Posterior cingulate gyrus (tissue), 11 donors: Measurements from ENCODE around the gene ZNF620.
"Not testable (repeated sequence)": the region's sequence is repeated elsewhere in the genome, so short reads cannot be mapped to it uniquely, and the experiment has no call there.

Source experiments
- DNase-seq, 10 donors: peaks; one replicate each; pipeline versions ENCODE4 v3.0.0 to v3.0.0-alpha.2; 2020 to 2021; ENCODE audit warnings: mixed read lengths in 3 of 10
- intact Hi-C: fragments of 100-400 bp; cut with DNase I; formaldehyde crosslinking; loops from one replicate; pipeline ENCODE4 v1.15.1; 2023

Gene ZNF620

GRCh38 chr3:40497288-40497687 is 8.6 kb upstream of the ZNF620 start:
- no peak for DNase-seq
- intact Hi-C loops, result no loop called here

DNA sequence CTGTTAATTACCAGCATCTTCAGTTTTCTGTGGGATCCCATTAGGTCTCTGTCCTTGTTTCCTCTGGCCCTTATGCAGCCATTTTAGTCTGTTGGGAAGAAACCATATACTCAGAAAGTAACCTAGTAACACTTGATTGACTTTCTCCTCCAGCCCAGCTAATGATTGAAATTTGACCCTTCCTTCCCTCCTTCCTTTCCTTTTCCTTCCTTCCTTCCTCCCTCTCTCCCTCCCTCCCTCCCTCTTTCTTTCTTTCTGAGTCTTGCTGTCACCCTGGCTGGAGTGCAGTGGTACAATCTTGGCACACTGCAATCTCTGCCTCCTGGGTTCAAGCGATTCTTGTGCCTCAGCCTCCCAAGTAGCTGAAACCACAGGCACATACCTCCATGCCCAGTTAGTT is 5.9 kb upstream of the ZNF620 start:
- no peak for DNase-seq
- intact Hi-C loops, result no loop called here

GRCh38 chr3:40502034-40502433 is 3.8 kb upstream of the ZNF620 start:
- intact Hi-C loops, result no loop called here
- DNase-seq, result no peak

DNA sequence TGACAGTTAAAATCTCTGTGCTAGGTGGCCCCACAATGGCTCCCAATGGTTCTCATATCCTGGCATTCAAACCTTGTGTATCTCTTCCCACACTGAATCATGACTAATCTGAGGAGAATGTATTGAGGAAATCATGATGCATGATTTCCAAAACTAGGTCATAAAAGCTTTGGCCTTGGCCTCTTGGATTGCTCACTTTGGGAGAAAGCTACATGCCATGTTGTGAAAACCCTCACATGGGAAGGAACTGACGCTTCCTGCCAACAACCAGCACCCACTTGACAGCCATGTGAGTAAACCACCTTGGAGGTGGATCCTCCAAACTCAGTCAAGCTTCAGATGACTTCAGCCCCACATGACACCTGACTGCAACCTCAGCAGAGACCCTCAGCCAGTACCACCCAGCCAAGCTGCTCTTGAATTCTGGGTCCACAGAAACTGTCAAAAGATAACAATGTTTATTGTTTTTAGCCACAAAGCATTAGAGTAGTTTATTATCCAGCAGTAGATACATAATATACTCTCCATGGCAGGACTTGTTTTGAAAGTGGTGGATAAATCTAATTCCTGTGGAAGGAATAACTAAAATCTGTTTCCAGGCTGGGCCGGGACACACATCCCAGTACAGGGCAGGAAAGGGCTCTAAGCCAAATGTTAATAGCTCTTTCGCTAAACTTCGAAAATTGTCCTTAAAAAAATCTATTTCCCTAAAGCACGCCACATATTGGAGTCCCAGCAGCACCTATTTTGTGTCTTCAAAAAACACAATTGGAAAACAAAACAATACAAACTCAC is 1.0 kb upstream of the ZNF620 start:
- intact Hi-C loops, result loop anchor here (2.0 kb wide), 1 partner anchor 20 kb away; the partner anchor contains the start of gene ZNF621
- no peak for DNase-seq

- peak in 1 of 10 donors; percentile 9 for DNase-seq
Measured at GRCh38 chr3:40511031-40511718, 5.3 kb downstream of the ZNF620 start.

GRCh38 chr3:40516201-40516600 is 10.4 kb downstream of the ZNF620 start:
- intact Hi-C loops, result no loop called here
- no peak for DNase-seq

More at GRCh38 chr3:40511031-40511718, 5.3 kb downstream of the ZNF620 start:
- intact Hi-C loops, result no loop called here

GRCh38 chr3:40518067-40518466 is 12.2 kb downstream of the ZNF620 start:
- intact Hi-C loops, result no loop called here
- DNase-seq, result no peak

GRCh38 chr3:40518848-40519247 is 13.0 kb downstream of the ZNF620 start:
- no peak for DNase-seq
- intact Hi-C loops, result no loop called here

GRCh38 chr3:40521254-40521653 is 15.4 kb downstream of the ZNF620 start:
- no peak for DNase-seq
- intact Hi-C loops, result loop anchor here (5.0 kb wide), 1 partner anchor 44 kb away; the partner anchor contains the start of gene ZNF619

GRCh38 chr3:40523781-40524180 is 17.9 kb downstream of the ZNF620 start:
- intact Hi-C loops, result loop anchor here (2.0 to 5.0 kb wide), 3 partner anchors 19 to 67 kb away; partner anchors contain the start of genes RPL14 and ZNF619
- peak in 1 of 10 donors; percentile 87 for DNase-seq

DNA sequence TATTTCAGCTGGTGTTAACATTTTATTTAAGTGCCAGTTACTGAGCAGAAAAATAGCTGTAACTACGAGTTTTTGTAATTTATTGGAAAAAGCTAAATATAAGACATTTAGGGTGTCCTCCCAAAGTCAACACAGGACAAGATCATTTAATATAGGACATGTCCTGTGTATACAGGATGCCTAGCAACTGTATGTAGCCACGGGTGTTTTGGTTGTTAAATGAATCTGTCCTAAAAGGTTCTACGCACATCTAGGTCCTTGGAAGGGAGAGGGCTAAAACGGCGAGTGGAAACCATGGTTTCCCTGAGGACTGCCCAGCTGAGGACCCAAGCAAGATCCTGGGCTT is 18.4 kb downstream of the ZNF620 start:
- intact Hi-C loops, result loop anchor here (2.0 to 5.0 kb wide), 3 partner anchors 19 to 67 kb away; partner anchors contain the start of genes RPL14 and ZNF619
- DNase-seq, result no peak

DNA sequence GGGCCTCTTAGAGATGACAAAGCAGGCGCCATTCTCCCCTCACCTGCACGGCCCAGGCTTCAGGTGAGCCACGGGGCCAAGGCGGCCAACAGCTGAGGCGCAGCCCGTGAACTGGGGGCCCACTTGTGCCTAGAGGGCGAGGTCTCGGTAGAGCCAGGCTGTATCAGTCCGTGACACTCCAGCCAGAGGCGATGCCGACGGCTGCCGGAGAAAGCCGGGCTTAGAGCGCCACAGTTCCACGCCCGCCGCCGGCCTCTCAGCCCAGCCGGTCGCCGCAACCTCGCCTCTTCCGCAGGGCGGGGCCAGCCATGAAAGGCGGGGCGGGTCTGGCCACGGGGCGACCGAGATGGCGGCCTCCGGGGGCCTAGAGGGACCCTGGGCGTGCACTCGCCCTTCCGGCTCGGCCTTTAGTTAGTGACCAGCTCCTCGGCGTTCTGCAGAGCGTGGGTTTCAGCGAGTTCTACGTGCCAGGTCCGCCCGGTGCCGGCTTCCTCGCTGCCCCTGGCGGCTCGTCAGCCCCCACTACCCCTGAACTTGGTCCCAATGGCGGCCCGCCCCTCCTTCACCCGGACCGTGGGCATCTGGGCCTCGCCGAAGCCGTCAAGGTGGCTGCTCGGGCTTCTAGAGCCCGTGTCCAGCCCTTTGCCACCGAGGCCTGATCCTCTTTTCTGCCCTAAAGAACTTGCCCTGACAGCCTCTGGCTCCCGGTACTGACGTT is 18.9 kb downstream of the ZNF620 start, which contains the start of gene ZNF621:
TSS of gene ZNF621 (plus strand) at position 393 of the 718 bp plus-strand sequence. CDS start 881 bp downstream, outside the sequence.
- DNase-seq, result peak; percentile 79 to 98 (median 90)
- intact Hi-C loops, result loop anchor here (2.0 to 5.0 kb wide), 3 partner anchors 20 to 68 kb away; partner anchors contain the start of genes RPL14 and ZNF619

- no peak for DNase-seq
- intact Hi-C loops, result no loop called here
Measured at GRCh38 chr3:40528426-40528825, 22.6 kb downstream of the ZNF620 start.

DNA sequence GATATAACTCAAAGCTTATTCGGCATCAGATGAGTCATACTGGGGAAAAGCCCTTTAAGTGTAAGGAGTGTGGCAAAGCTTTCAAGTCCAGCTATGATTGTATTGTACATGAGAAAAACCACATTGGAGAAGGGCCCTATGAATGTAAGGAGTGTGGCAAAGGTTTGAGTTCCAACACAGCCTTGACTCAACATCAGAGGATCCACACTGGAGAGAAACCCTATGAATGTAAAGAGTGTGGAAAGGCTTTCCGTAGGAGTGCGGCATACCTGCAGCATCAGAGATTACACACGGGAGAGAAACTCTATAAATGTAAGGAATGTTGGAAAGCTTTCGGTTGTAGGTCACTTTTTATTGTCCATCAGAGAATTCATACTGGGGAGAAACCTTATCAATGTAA is 26.4 kb downstream of the ZNF620 start:
- intact Hi-C loops, result no loop called here
- DNase-seq, result no peak

DNA sequence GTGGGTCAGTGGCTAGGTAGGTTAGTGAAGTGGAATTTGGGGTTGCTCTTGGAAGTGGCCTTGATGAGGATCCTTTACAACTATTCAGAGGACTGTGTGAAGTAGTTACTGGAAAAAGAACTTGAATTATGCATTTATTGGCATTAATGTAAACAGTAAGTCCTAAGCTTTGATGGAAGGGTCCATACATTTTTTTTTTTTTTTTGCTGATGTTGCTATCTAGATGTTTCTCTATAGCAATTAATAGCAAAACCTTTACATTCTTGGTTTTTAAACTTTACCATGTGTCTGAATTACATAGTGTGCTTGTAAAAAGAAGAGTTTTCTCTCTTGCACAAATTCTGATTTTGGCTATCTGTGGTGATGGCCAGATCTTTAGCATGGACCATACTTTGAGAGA is 28.4 kb downstream of the ZNF620 start:
- intact Hi-C loops, result no loop called here
- DNase-seq, result no peak

GRCh38 chr3:40546816-40547215 is 41.0 kb downstream of the ZNF620 start:
- DNase-seq, result no peak
- intact Hi-C loops, result no loop called here

DNA sequence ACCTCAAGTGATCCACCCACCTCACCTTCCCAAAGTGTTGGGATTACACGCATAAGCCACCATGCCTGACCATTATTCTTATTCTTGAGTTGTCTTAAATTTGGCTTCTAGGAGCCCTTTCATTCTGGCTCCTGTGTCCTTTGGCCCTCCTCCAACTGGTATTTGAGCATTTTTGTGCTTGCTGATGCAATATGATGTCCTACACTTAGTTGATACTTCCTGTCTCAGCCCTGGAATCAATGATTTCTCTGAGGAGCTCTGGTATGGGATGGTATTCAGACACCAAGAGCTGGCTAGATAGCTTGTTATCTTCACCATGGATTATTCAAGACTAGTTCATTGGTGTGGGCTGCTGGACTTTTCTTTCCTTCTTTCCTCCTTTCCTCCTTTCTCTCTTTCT is 44.3 kb downstream of the ZNF620 start:
- no peak for DNase-seq
- intact Hi-C loops, result no loop called here

GRCh38 chr3:40557575-40558161 is 51.8 kb downstream of the ZNF620 start:
- DNase-seq, result no peak
- intact Hi-C loops, result no loop called here

GRCh38 chr3:40562482-40562881 is 56.6 kb downstream of the ZNF620 start:
- DNase-seq, intact Hi-C loops: not testable (repeated sequence)

GRCh38 chr3:40565629-40566028 is 59.8 kb downstream of the ZNF620 start:
- DNase-seq, intact Hi-C loops: not testable (repeated sequence)
